HG03439 (cell line): ENCODE measurements around the gene CCDC88B.
"Not testable (repeated sequence)": the region's sequence is repeated elsewhere in the genome, so short reads cannot be mapped to it uniquely, and the experiment has no call there.

Source experiments
- ATAC-seq: cut with Tn5 transposase; IDR thresholded peaks from one replicate; pipeline ENCODE4 v1.9.1; 2021; ENCODE audit warnings: mild to moderate bottlenecking, moderate library complexity; ENCODE audit not compliant: unreplicated experiment

CCDC88B gene

DNA sequence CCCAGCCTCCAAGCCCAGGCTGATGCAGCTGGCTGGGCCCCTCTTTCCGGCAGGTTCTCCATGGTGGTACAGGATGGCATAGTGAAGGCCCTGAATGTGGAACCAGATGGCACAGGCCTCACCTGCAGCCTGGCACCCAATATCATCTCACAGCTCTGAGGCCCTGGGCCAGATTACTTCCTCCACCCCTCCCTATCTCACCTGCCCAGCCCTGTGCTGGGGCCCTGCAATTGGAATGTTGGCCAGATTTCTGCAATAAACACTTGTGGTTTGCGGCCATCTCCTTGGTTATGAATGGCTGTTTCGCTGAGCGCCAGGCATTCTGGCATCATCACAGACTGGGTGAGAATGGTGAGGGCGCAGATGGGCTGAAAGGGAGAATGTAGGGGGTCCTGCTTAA is 18.5 kb upstream of the CCDC88B start:
- no peak for ATAC-seq

DNA sequence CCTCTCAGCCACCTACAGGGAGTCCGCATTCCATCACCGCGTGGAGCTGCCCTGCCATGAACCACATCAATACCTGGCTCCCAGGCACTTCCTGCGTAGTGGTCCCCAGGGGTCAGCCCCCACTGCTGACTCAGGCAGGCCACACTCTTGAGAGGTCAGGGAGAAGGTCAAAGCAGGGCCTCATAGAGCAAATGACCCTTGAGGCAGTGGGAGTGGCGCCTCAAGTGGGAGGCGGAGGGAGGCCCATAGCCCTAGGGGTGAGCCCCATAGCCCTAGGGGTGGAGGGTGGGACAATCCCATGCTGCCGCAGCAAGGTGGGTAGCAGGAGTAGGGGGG is 17.1 kb upstream of the CCDC88B start:
- ATAC-seq: no peak

DNA sequence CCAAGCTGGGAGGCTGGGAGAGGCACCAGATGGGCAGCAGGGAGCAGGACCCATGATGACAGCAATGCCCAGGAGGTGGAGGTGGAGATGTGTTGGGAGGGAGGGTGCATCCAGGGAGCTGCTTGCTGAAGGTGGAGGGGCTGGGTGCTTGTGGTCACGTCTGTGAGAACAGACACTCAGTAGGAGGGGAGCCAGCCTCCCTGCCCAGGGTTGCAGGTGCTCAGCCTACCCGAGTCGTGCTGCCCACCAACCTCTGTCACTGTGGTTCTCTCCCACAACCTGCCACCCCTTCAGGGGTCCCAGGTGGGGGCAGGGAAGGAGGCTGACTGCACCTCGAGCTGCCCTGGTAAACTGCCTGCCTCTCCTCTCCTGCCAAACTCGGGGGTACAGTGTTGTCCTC is 16.6 kb upstream of the CCDC88B start:
- ATAC-seq: no peak

DNA sequence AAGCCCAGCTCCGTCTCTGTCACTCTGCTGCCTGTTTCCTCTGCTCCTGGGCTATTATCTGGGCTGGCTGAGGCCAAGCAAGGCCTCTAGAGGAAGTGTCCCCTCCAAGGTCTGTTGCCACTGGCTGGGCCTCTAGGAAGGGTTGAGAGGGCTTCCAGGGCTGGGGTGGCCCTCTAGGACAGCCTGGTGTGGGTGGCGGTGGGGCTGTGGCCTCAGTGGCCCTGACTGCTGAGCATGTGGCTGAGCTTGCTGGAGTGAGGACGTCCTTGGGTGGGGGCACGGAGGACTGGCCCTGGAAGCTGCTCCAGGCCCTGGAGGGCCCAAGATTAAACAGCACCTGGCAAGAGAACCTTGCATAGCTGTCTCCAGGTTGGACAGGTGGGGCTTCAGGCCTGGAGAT is 16.0 kb upstream of the CCDC88B start:
- not testable (repeated sequence) for ATAC-seq

DNA sequence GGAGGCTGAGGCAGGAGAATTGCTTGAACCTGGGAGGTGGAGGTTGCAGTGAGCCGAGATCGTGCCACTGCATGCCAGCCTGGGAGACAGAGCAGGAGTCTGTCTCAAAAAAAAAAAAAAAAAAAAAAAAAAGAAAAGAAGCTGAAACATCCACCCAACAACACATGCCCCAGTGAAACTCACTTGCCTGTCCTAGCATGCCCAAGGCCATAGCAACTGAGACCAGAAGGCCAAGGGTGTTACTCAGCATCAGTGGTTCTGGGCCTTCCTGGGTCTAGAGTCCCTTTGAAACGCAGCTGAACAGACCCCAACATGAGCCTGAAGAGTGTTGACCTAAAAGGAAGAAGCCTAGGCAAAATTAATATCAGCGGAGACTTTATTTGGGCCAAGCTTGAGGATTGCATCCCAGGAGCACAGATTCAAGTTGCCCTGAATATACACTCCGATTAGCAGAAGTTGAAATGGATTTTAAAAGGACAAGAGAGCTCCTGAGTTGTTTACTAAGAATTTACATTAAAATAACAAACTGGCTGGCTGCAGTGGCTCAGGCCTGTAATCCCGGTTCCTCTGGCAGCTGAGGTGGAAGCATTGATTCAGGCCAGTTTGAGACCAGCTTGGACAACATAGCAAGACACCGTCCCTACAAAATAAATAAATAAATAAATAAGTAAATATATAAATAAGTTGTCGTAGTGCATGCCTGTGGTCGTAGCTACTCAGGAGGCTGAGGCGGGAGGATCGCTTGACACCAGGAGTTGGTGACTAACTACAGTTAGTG is 15.1 kb upstream of the CCDC88B start:
- no peak for ATAC-seq

DNA sequence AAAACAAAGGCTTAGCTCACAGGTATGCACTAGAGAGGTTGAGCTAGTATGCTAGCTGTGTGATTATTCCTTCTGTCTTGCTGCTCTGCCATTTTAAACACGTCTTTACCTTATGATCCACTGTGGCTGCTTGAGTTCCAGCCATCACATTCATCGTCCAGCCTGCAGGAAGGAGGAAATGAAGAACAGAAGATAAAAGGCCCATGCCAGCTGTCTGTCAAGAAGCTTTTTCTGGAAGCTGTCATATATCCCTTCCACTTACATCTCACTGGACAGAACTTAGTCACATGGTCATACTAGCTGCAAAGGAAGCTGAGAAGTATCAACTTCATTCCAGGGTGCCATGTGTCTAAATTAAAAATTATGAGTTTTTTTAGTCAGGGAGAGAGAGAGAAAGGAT is 12.6 kb upstream of the CCDC88B start:
- no peak for ATAC-seq

DNA sequence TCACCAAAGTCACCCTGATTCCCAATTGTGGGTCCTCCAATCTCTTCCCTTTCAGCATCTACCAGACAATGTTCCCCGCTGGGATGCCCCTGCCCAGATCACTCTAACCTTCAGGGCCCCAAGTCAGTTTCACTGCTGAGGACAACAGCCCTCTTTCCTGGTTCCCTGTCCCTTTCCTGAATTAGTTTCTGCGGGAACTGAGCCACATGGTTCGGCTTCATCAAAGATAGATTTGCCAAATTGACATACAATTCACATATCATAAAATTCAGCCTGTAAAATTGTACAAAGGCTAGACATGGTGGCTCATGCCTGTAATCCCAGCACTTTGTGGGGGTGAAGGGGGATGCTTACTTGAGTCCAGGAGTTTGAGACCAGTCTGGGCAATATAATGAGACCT is 12.0 kb upstream of the CCDC88B start:
- ATAC-seq: no peak

DNA sequence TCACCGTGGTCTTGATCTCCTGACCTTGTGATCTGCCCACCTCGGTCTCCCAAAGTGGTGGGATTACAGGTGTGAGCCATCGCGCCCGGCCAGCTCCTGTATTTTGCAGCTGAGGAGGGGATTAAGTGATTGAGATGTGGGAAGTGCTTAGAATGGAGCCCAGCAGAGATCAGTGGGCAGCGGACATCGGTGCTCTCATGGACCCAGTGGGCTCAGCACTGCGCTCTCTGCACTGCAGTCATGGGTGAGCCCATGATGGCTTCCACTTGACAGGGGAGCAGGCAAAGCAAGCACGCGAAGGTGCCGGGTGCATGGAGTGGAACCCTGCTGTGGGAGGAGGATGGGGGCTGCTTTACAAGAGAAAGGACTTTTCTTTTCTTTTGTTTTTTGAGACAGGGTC is 9.1 kb upstream of the CCDC88B start:
- no peak for ATAC-seq

DNA sequence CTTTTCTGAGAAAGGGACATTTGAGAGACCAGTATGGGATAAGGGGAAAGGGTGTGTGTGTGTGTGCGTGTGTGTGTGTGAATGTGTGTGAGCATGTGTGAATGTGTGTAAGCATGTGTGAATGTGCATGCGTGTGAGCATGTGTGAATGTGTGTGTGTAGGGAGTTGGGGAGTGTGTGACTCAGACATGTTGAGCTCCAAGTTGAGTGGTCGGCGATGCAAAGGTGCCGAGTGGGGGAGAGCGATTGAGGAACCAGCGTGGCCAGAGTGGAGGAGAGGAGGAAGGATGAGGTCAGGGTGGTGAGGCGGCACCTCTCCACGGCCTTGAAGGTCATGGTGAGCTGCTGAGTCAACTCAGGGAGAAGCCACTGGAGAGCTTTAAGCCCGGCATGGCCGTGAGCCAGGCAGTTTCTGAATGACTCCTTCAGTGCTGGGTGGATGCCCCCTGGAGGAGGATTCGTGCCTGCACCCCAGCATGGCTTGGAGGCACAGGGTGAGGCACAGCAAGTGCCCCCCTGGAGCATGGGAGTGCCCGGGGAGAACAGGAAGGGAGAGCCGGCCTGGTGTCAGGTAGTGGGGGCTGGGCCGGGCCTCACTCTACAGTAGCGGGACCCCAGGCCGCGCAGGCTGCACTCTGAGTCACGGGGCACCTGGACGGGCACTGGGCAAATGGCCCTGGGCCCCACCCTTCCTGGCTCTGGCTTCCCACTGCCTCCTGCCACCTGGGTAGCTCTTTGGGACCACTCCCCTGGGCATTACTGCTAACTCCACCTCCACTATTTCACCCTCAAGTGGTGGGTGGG is 8.2 kb upstream of the CCDC88B start:
- ATAC-seq: peak; percentile 51

DNA sequence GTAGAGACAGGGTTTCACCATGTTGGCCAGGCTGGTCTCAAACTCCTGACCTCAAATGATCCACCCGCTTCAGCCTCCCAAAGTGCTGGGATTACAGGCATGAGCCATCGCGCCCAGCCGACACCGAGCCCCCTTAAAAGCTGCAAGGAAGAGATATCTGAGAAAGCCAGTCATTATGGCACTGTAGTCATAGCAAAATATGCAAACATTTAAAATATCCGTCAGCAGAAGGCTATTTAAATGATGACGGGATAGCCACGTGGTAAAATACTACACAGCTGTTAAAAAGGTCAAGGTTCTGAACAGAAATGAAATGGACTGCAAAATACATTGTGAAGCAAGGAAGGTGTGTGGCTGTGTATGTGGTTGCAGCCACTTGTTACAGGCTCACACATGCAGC is 6.4 kb upstream of the CCDC88B start:
- no peak for ATAC-seq

DNA sequence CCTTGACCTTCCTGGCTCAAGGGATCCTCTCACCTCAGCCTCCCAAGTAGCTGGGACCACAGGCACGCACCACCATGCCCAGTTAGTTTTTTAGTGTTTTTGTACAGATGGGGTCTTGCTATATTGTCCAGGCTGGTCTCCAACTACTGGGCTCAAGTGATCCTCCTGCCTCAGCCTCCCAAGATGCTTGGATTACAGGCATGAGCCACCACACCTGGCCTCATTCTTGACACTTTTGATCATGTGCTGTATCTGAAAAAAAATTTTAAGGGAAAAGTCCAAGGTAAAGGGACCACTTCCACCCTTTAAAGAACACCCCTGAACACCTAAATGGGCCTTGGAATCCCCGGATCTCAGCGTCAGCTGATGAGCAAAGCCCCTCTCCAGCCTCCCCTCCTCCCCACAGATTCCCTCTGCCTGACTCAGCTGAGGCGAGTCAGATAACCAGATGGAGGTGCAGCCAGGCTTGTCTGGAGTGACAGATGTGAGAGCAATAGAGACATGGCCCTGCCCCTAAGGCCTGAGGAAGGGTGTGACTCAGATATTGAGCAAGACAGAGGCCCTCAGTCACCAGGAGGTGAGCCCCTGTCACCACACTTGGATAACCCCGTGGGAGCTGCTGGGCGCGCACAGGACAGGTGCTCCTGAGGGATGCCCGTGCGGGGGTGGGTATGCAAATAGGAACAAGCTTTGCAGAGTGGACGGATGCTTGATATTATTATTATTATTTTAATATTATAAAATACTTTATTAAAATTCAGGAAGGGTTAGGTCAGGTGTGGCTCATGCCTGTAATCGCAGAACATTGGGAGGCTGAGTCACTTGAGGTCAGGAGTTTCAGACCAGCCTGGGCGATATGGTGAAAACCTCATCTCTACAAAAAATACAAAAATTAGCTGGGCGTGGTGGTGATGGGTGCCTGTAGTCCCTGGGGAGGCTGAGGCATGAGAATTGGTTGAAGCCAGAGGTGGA is 5.0 kb upstream of the CCDC88B start:
- ATAC-seq: peak; percentile 73

DNA sequence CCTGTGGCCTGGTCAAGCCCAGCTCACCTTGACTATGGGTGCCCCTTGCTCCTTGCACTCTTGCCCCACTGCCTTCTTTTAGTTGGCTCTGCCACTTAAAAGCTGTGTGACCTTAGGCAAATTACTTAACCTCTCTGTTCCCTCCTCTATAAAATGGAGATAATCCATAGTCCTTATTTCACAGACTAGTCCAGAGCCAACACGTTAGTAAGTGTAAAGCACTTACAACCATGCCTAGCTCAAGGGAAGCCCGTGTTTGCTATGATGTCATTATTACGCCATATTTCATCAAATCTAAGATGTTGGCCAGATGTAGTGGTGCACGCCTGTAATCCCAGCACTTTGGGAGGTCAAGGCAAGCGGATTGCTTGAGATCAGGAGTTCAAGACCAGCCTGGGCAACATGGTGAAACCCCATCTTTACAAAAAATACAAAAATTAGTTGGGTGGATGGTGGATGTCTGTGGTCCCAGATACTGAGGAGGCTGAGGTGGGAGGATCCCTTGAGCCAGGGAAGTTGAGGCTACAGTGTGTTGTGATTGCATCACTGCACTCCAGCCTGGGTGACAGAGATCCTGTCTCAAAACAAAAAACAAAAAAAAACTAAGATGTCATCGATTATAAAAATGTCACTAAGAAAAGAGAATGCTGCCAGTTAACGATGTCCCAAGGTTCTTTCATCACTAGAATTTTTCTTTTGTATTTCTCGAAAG is 2.3 kb upstream of the CCDC88B start:
- no peak for ATAC-seq

DNA sequence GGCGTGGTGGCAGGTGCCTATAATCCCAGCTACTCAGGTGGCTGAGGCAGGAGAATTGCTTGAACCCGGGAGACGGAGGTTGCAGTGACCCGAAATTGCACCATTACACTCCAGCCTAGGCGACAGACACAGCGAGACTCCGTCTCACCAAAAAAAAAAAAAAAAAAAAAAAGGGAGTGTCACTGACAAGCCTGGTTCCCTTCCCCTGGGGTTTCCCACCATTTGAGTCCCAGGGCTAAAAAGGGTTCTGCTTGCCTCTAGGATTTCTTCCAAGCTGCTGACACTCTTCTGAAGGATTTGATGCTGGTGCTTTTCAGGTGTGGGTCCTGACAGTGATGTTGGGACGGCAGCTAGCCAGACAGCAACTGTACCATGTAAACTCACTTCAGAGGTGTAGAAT is 1.3 kb upstream of the CCDC88B start:
- ATAC-seq: no peak

DNA sequence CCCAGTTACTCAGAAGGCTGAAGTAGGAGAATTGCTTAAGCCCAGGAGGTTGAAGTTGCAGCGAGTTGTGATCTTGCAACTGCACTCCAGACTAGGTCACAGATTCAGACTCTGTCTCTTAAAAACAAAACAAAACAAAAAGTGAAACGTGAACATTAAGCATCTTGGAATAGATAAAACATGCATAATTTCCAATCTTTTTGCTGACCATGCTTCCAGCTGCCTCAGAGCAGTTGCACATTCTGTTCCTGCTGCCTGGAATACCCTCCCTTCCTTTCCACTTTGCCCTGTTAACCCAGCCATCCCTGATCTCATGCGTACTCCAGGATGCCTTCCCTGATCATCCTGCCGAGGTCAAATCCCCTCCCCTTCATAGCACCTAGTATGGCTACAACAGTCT is 718 bp upstream of the CCDC88B start:
- no peak for ATAC-seq

DNA sequence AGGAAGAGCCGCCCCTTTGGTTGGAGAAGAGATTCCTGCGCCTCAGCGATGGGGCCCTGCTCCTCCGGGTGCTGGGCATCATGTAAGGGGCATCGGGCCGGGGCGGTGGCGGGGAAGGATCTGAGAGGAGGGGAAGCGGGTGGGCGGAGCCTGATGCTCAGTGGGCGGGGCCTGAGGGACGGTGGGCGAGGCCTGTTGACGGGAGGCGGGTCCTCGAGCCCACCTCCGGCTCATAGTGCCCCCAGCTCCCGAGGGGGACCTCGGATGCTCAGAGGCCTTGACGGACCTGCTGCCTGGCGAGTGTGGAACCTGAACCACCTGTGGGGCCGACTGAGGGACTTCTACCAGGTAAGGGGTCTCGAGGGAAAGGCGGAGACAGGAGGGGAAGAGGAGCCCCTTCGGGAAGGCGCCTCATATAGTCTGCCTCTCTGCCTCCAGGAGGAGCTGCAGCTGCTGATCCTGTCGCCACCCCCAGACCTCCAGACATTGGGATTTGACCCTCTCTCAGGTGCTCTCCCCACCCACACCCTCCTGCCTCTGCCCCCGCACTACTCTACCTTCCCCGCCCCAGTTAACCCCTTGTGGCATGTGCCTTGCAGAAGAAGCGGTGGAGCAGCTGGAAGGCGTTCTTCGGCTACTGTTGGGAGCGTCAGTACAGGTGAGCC is 799 bp downstream of the CCDC88B start:
- peak; percentile 35 for ATAC-seq

DNA sequence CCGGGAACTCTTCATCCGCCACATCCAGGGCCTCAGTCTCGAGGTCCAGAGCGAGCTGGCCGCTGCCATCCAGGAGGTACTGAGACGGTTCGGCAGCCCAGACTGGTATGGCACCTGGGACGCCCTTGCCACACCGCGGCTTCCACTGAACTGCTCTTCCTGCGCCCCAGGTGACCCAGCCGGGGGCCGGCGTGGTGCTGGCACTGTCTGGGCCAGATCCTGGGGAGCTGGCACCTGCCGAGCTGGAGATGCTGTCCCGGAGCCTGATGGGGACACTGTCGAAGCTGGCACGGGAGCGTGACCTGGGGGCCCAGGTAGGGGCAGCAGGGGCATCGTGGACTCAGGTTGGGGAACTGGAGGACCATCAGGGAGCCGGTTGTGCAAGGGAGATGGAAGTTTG is 1.4 kb downstream of the CCDC88B start:
- no peak for ATAC-seq

DNA sequence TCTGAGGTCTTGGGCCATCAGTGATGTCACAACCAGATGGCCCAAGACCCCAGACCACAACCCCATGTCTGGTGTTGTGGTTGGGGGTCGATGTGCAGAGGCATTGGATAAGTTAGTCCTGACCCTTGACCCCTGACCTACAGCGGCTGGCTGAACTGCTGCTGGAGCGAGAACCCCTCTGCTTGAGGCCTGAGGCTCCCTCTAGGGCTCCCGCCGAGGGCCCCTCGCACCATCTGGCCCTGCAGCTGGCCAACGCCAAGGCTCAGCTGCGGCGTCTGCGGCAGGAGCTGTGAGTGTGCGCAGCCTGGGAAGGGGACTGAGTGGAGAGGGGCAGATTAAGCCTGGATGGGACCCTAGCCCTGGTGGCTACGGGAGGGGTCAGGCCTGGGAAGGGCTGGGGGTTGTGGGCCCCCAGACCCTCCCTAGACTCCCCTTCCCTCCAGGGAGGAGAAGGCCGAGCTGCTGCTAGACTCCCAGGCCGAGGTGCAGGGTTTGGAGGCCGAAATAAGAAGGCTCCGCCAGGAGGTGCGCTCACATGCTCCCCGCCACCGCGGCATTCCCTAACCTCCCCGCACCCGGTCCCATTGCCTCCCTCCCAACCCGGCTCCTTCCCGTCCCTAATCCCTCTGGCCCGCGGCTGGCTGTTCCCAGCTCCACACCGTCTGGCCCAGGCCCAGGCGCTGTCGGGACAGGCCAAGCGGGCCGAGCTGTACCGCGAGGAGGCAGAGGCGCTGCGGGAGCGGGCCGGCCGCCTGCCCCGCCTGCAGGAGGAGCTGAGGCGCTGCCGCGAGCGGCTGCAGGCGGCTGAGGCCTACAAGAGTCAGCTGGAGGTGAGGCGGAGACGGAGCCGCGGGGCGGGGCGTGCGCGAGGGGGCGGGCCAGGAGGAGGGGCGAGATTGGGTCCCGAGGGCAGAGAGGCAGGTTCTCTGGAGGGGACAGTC is 2.1 kb downstream of the CCDC88B start:
- ATAC-seq: peak; percentile 39

DNA sequence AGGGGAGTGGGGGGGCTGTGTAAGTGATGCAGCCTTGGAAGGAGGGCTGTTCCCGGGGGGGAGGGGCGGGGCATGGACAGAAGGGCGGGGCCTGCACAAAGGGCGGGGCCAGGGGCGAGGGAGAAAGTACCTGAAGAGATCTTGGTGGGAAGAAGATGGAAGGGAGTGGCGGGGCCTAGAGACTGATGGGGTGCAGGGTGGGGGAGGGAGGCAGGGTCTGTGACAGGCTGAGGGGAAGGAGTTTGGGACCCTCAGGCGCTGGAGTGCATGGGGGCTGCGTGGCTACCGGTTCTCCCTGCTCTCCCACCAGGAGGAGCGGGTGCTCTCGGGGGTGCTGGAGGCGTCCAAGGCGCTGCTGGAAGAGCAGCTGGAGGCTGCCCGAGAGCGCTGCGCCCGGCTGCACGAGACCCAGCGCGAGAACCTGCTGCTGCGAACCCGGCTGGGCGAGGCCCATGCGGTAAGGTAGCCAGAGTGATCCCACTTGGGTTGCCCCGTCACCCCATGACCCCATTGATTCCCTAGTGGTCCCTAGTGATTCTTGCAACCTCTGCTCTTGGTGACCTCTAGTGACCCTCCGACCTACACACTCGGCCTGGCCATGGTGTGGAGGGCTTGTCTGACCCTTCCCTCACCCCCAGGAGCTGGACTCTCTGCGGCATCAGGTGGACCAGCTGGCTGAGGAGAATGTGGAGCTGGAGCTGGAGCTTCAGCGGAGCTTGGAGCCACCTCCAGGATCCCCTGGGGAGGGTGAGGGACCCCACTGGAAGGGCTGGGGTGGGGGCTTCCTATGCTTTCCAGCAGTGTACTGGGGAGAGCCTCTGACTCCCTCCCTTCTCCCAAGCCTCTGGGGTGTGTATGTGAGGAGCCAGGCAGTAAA is 3.1 kb downstream of the CCDC88B start:
- ATAC-seq: no peak
